Spinal cord (tissue), 10 donors: Measurements from ENCODE around the gene CEP57L1. TPM values are rescaled to one million over a fixed set of nuclear protein-coding genes. Genes with fewer than 3 reads are reported as not detected.
A peak's percentile ranks its signal among the peaks of the same experiment; 100 is the strongest.

Experiments used
- DNase-seq, 6 donors: peaks; one replicate each; pipeline versions ENCODE4 v3.0.0 to v3.0.0-alpha.2; 2013 to 2015; ENCODE audit warnings: low spot score in 6 of 6, low read depth in 4 of 6
- H3K27ac ChIP-seq: one replicate; pipeline ENCODE4 v1.5.1; 2013; ENCODE audit warnings: low read depth, low read length, control low read depth
- H3K27me3 ChIP-seq: one replicate; pipeline ENCODE4 v1.6.1; 2013; ENCODE audit warnings: low read length; ENCODE audit not compliant: control insufficient read depth, insufficient read depth
- H3K36me3 ChIP-seq: one replicate; pipeline ENCODE4 v1.6.1; 2013; ENCODE audit warnings: low read length; ENCODE audit not compliant: control insufficient read depth, insufficient read depth
- H3K4me1 ChIP-seq: one replicate; pipeline ENCODE4 v1.6.1; 2013; ENCODE audit warnings: low read length; ENCODE audit not compliant: control insufficient read depth, insufficient read depth
- H3K4me3 ChIP-seq: one replicate; pipeline ENCODE4 v1.5.1; 2013; ENCODE audit warnings: low read depth, low read length, control low read depth
- H3K9me3 ChIP-seq: one replicate; pipeline ENCODE4 v1.6.1; 2013; ENCODE audit warnings: low read length; ENCODE audit not compliant: control insufficient read depth, insufficient read depth
- WGBS: methylation state at CpG from one replicate; pipeline ENCODE4 v1.1.5; 2013; ENCODE audit warnings: missing lambda C conversion rate; ENCODE audit not compliant: insufficient coverage; 5-methylcytosine and 5-hydroxymethylcytosine counted together
- polyA plus RNA-seq, 2 donors: library from polyadenylated mRNA; unstranded; fragments of 120-200 nt; gene quantifications; one replicate each; pipeline ENCODE4 v1.2.1, GENCODE V29; 2013; ENCODE audit not compliant: insufficient read length in 2 of 2
- total RNA-seq, 2 donors: library from RNA; depleted of rRNA in 1 of 2; stranded (reverse); fragments of 120-200 nt in 1 of 2; fragments of >200 nt in 1 of 2; gene quantifications; one replicate each; pipeline versions ENCODE4 v1.2.3 to v1.2.4, GENCODE V29; 2013 to 2014
- donor health status: healthy.

Gene CEP57L1
- total and polyA plus RNA-seq, 4 donors, result 18.4 to 50.7 (median 33.2) TPM

DNA sequence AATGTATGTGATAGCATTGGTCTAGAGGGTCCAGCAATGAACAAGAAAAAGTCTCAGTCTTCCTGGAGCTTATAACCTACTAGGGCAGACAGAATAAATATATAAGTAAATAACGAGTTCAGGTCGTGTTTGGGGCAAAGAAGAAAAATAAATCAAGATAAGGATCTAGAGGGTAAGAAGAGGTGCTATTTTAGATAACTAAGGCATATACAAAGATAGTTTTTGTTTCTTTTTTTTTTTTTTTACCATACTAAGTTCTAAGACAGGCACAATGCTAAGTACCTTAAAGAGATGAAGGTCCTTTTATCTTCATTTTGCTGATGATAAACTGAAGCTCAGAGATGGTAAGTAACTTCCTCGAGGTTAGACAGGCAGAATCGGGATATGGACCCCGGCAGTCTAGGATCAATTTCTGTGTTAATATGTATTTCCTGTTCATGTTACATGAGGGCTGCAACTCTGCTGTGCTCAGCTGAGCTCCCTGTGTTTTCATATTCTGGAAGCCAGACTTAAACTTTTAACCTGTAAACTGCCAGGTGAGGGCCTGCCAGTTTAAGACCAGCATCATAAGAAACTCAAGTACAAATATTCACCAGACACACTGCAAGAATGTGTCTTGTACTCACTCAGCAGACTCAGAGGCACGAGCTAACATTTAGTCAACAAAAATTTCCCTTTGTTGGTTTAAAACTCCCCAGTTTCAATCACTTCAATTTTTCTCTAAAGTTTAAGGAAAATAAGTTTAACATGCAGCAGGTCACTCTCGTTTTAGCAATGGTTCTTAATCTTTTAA is 24.0 kb upstream of the CEP57L1 start:
- Histone ChIP-seq H3K4me1 (no peaks in the 10 kb centered on the region), H3K27me3 (no peaks in the 10 kb centered on the region), H3K36me3 (no peaks in the 10 kb centered on the region), H3K4me3 (no peak overlapping the region), H3K27ac (peak overlapping the region; percentile 25), H3K9me3 (no peaks in the 10 kb centered on the region)
- 96% methylated on average over 3 of the region's 7 CpGs for WGBS
- no peak for DNase-seq

DNA sequence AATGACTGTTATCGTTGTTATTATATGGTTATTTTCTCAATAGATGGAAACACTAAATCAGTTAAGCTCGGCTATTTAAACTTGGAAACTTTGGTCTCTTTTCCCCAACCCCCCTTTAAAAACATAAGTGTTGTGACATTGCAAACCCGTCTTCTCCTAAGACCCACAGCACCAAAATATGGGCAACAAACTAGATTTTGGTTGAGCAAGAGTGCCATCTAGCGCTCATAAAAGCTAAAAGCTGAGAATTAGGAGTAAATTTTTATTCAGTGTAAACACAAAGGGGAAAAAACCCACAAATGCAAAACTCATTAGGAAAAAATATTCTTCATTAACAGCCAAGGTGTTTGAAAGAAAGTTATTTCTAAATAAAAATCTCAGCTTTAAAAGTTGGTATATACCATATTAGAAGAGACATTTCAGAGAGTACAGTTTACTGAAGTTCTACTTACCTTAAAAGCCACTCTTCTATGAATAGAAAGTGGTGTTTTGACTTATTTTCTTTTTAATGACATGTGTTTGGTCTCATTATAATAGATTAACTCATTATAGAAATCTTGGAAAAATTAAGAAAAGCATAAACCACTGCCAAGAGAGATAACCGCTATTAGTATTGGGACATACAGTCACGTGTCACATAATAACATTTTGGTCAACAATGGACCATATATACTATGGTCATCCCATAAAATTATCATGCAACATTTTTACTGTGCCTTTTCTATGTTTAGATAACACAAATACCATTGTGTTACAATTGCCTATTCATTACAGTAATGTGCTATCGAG is 21.8 kb upstream of the CEP57L1 start:
- H3K27ac ChIP-seq, result no peak overlapping the region
- 100% methylated on average over 1 of the region's 7 CpGs for WGBS

DNA sequence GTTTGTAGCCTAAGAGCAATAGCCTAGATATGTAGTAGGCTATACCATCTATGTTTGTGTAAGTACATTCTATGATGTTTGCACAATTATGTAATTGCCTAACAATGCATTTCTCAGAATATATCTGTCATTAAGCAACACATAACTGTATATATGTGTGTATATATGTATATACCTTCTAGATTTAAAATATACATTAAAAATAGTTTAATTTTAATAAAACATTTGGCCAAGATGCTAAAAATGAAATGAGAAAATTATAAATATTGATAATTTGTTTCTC is 21.2 kb upstream of the CEP57L1 start:
- Histone ChIP-seq H3K27me3 (no peaks in the 10 kb centered on the region), H3K36me3 (no peaks in the 10 kb centered on the region), H3K9me3 (no peaks in the 10 kb centered on the region), H3K4me3 (no peak overlapping the region), H3K27ac (no peak overlapping the region), H3K4me1 (no peaks in the 10 kb centered on the region)
- DNase-seq, result no peak

More for the DNA sequence above, 21.8 kb upstream of the CEP57L1 start:
- Histone ChIP-seq H3K36me3 (no peaks in the 10 kb centered on the region), H3K9me3 (no peaks in the 10 kb centered on the region), H3K4me1 (no peaks in the 10 kb centered on the region), H3K4me3 (no peak overlapping the region), H3K27me3 (no peaks in the 10 kb centered on the region)
- DNase-seq, result peak; percentile 59 to 93 (median 71)

DNA sequence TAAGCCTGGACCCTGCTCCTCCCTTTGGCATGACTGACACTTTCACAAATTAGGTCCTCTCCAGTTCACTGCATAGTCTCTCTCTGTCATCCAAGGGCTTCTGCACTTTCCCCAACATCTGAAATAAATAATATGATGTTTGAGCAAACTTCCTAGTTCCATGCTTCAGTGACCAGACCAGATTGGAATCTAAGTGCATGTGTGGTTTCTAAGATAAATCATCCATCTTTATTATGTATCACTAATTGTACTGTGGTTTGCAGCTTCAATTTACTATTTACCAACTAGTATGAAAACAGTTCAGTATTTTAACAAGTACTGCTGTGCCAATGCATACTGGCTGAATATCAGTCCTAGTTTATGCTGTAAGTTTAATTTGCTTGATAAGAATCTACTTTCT is 19.4 kb upstream of the CEP57L1 start:
- Histone ChIP-seq H3K4me3 (no peak overlapping the region), H3K4me1 (no peaks in the 10 kb centered on the region), H3K36me3 (no peaks in the 10 kb centered on the region), H3K27me3 (no peaks in the 10 kb centered on the region), H3K9me3 (no peaks in the 10 kb centered on the region), H3K27ac (no peak overlapping the region)
- DNase-seq, result no peak

DNA sequence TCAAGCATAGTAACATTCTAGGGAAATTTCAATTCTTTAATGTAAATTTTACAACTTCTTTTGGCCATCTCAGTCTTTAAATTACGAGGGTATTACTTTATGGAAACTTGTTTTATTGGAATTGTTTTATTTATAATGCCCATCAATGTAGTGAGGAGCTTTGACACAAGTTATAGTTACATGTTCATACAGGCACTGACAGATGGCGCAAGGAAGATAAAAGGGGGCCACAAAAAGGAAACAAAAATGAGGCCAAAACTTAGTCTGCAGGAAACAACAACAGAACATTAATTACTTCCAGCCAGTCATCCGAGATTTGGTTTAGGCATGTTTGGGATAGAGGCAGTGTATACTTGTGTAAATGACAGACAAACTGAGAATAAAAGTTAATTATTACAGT is 18.9 kb upstream of the CEP57L1 start:
- H3K9me3 ChIP-seq, result no peaks in the 10 kb centered on the region
- no CpG with 5 or more reads among the region's 3 CpGs for WGBS
- H3K4me1 ChIP-seq, result no peaks in the 10 kb centered on the region
- no peak overlapping the region for H3K4me3 ChIP-seq
- DNase-seq, result no peak
- H3K27me3 ChIP-seq, result no peaks in the 10 kb centered on the region
- no peaks in the 10 kb centered on the region for H3K36me3 ChIP-seq
- no peak overlapping the region for H3K27ac ChIP-seq

DNA sequence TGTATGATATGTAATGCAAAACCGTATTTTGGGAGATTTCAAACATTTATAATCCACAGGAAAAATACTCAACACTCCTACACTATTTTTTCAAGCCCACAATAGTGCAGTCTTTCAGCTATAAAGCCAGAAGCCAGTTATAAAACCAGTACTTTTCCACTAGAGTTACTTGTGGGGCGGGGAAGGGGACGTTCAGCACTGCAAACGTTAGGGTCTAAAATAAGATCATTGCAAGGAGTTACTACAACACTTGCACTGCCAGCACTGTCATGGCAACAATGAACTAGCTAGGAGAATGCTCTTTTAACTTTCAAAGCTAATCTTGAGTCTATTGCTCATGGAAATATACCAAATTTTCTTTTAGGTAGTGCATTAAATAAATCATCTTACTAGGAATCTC is 15.3 kb upstream of the CEP57L1 start:
- no peaks in the 10 kb centered on the region for H3K36me3 ChIP-seq
- H3K4me3 ChIP-seq, result no peak overlapping the region
- no peaks in the 10 kb centered on the region for H3K4me1 ChIP-seq
- H3K27ac ChIP-seq, result peak overlapping the region; percentile 34
- no peaks in the 10 kb centered on the region for H3K27me3 ChIP-seq
- no peaks in the 10 kb centered on the region for H3K9me3 ChIP-seq
- peak in 2 of 6 donors; percentile 59 to 70 for DNase-seq
- no CpG with 5 or more reads among the region's 4 CpGs for WGBS

DNA sequence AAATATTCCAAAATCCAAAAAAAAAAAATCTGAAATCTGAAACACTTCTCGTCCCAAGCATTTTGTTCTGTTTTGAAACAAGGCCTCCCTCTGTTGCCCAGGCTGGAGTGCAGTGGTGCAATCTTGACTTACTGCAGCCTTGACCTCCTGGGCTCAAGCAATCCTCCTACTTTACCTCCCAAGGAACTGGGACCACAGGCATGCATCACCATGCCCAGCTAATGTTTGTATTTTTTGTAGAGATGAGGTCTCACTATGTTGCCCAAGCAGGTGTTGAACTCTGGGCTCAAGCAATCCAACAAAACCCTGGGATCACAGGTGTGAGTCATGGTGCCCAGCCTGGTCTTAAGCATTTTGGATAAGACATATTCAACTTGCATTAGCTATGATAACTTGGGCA is 14.3 kb upstream of the CEP57L1 start:
- no peaks in the 10 kb centered on the region for H3K27me3 ChIP-seq
- no peak for DNase-seq
- no peak overlapping the region for H3K27ac ChIP-seq
- H3K4me3 ChIP-seq, result no peak overlapping the region
- H3K36me3 ChIP-seq, result no peaks in the 10 kb centered on the region
- H3K9me3 ChIP-seq, result no peaks in the 10 kb centered on the region
- no peaks in the 10 kb centered on the region for H3K4me1 ChIP-seq
- 100% methylated on average over 1 of the region's 1 CpG for WGBS

DNA sequence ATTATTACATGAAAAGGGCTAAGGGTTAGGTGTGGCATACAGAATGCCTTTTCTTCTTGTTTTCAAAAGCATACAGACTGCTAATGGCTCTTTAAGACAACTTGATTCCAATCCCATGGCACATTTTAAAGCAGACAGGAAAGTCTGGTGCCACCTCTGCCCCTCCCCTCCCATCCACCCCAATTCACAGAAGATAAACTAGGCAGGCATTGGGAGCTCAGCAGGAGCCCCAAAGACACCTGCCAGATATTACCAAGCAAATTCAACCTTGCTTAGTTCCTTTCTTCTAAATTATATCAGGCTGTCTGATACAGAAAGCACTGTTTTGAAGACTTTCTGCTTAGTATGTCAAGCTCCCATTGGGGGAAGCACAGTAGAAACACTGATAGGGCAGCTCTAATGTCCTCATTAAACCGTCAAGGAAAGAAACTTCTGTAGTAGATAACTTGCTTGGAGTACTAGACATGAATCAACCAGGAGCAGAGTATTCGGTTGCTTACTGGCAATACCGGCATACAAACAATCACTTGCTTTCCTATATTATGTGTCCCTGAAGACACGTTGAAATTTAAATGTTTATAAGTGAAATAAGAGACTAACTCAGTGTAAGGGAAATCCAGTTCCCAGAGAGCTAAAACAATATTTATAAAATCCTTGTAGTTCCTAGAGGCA is 13.7 kb upstream of the CEP57L1 start:
- no peak overlapping the region for H3K27ac ChIP-seq
- WGBS, result 40% methylated on average over 1 of the region's 4 CpGs

DNA sequence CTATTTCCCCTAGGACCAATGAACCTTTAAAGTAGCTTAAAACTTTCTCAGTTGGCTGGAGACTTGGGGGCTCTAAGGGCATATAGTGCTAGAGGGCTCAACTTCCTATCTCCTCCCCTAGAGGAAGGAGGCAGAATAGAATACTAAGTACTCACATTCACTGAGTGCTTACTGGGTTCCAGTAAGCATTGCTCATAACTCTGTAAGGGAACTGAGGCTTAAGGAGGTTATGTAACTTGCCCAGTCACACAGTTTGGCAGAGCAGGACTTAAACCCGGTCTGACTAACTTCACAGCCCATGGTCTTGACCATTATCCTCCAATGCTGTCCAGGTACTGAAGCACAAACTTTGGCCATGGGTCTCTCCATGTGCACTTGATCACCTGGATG is 13.1 kb upstream of the CEP57L1 start:
- 100% methylated on average over 1 of the region's 1 CpG for WGBS
- no peak overlapping the region for H3K27ac ChIP-seq
- no peaks in the 10 kb centered on the region for H3K36me3 ChIP-seq
- H3K4me3 ChIP-seq, result no peak overlapping the region
- DNase-seq, result no peak
- H3K4me1 ChIP-seq, result no peaks in the 10 kb centered on the region
- H3K27me3 ChIP-seq, result no peaks in the 10 kb centered on the region
- H3K9me3 ChIP-seq, result no peaks in the 10 kb centered on the region

More for the DNA sequence above, 13.7 kb upstream of the CEP57L1 start:
- Histone ChIP-seq H3K4me1 (no peaks in the 10 kb centered on the region), H3K36me3 (no peaks in the 10 kb centered on the region), H3K4me3 (no peak overlapping the region), H3K27me3 (no peaks in the 10 kb centered on the region), H3K9me3 (no peaks in the 10 kb centered on the region)
- DNase-seq, result peak in 1 of 6 donors; percentile 9
